Measurements from ENCODE around the gene LPCAT3. TPM values are rescaled to one million over a fixed set of nuclear protein-coding genes. Genes with fewer than 3 reads are reported as not detected.

LPCAT3 gene
- total and polyA plus RNA-seq, 4 donors, result 41.9 to 96.5 (median 77.0) TPM

DNA sequence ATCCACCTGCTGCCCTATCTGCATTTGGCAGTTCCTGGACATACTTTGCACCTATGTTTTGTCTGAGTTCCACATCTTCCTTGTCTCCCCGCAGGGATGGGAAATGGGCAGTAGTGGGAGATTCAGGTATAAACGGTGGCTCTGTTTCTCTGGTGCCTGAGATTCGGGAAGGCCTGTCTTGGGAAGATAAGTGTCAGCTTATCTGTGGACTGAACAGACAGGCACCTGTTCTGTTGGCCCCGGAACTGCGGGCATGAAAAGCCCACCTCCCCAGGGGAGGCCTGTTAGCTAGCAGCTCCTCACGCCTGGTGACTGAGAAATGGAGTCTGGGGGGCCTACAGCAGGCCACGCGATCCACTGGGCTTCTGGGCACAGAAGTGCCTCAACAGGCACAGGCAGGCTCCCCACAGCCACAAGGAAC, 53.7 kb downstream of the LPCAT3 start (continued):
- TF ChIP-seq SP1 (IDR thresholded peaks at IDR 0.05) (no peak), GABPA (IDR thresholded peaks at IDR 0.05 in 1 of 2, conservative IDR thresholded peaks at IDR 0.05 in 1 of 2) (no peak), NR2F2 (IDR thresholded peaks at IDR 0.05) (no peak), TAF1 (conservative IDR thresholded peaks at IDR 0.05) (no peak), JUND (IDR thresholded peaks at IDR 0.05) (no peak), HNF4G (IDR thresholded peaks at IDR 0.05) (no peak)
- TF ChIP-seq, protein P1, sequence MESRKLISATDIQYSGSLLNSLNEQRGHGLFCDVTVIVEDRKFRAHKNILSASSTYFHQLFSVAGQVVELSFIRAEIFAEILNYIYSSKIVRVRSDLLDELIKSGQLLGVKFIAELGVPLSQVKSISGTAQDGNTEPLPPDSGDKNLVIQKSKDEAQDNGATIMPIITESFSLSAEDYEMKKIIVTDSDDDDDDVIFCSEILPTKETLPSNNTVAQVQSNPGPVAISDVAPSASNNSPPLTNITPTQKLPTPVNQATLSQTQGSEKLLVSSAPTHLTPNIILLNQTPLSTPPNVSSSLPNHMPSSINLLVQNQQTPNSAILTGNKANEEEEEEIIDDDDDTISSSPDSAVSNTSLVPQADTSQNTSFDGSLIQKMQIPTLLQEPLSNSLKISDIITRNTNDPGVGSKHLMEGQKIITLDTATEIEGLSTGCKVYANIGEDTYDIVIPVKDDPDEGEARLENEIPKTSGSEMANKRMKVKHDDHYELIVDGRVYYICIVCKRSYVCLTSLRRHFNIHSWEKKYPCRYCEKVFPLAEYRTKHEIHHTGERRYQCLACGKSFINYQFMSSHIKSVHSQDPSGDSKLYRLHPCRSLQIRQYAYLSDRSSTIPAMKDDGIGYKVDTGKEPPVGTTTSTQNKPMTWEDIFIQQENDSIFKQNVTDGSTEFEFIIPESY (IDR thresholded peaks at IDR 0.05), result no peak
- TF ChIP-seq, protein P2, sequence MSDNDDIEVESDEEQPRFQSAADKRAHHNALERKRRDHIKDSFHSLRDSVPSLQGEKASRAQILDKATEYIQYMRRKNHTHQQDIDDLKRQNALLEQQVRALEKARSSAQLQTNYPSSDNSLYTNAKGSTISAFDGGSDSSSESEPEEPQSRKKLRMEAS (IDR thresholded peaks at IDR 0.05), result no peak

DNA sequence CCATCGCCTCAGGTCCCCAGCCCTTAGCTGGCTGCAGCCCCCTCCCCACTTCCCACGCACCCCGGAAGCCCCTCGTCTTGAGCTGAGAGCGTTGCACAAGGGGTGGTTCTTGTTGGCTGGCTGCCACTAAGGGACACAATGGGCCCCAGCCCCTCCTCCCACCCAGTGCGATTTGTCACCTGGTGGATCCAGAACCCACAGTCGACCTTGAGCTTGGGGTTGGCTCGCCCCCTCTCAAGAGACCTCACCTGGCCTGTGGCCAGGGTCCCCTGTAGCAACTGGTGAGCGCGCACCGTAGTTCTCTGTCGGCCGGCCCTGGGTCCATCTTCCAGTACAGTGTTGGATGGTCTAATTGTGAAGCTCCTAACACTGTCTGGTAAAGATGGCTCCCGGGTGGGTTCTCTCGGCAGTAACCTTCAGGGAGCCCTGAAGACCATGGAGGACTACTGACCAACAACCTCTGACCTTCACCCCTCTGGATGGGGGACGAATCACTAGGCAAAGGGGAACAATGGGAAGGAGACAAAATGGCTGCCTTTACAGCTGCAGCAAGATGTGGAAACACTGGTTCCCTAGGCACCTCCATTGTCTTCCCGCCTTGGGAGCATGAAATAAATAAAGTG, 54.4 kb downstream of the LPCAT3 start:
- no peak overlapping the region for H3K4me3 ChIP-seq (ENCODE audit: low read depth in 1 of 3, low read length in 3 of 3)
- peaks cover 13 to 34% (median 28%) of the 10 kb centered on the region in 4 donors for H3K36me3 ChIP-seq (ENCODE audit: control insufficient read depth in 4 of 4, insufficient read depth in 3 of 4, low read depth in 1 of 4, low read length in 3 of 4)
- DNase-seq (ENCODE audit: low spot score), result no peak
- H3K27me3 ChIP-seq (ENCODE audit: control insufficient read depth in 4 of 4, insufficient read depth in 4 of 4, low read length in 3 of 4), result no peaks in the 10 kb centered on the region
- TF ChIP-seq NR2F2 (IDR thresholded peaks at IDR 0.05) (no peak), RXRA (IDR thresholded peaks at IDR 0.05) (no peak), EGR1 (IDR thresholded peaks at IDR 0.05; ENCODE audit: low read depth in 2 of 2) (no peak), HNF4A (conservative IDR thresholded peaks at IDR 0.05) (no peak), TAF1 (conservative IDR thresholded peaks at IDR 0.05) (no peak), RAD21 (IDR thresholded peaks at IDR 0.05) (no peak), GABPA (IDR thresholded peaks at IDR 0.05 in 1 of 2, conservative IDR thresholded peaks at IDR 0.05 in 1 of 2) (no peak), SP1 (IDR thresholded peaks at IDR 0.05) (no peak), FOXA1 (IDR thresholded peaks at IDR 0.05) (no peak), YY1 (IDR thresholded peaks at IDR 0.05) (no peak), JUND (IDR thresholded peaks at IDR 0.05) (no peak), FOXA2 (IDR thresholded peaks at IDR 0.05) (no peak), HNF4G (IDR thresholded peaks at IDR 0.05) (no peak)
- TF ChIP-seq, protein P3, sequence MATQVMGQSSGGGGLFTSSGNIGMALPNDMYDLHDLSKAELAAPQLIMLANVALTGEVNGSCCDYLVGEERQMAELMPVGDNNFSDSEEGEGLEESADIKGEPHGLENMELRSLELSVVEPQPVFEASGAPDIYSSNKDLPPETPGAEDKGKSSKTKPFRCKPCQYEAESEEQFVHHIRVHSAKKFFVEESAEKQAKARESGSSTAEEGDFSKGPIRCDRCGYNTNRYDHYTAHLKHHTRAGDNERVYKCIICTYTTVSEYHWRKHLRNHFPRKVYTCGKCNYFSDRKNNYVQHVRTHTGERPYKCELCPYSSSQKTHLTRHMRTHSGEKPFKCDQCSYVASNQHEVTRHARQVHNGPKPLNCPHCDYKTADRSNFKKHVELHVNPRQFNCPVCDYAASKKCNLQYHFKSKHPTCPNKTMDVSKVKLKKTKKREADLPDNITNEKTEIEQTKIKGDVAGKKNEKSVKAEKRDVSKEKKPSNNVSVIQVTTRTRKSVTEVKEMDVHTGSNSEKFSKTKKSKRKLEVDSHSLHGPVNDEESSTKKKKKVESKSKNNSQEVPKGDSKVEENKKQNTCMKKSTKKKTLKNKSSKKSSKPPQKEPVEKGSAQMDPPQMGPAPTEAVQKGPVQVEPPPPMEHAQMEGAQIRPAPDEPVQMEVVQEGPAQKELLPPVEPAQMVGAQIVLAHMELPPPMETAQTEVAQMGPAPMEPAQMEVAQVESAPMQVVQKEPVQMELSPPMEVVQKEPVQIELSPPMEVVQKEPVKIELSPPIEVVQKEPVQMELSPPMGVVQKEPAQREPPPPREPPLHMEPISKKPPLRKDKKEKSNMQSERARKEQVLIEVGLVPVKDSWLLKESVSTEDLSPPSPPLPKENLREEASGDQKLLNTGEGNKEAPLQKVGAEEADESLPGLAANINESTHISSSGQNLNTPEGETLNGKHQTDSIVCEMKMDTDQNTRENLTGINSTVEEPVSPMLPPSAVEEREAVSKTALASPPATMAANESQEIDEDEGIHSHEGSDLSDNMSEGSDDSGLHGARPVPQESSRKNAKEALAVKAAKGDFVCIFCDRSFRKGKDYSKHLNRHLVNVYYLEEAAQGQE (IDR thresholded peaks at IDR 0.05), result no peak
- TF ChIP-seq, protein P4, sequence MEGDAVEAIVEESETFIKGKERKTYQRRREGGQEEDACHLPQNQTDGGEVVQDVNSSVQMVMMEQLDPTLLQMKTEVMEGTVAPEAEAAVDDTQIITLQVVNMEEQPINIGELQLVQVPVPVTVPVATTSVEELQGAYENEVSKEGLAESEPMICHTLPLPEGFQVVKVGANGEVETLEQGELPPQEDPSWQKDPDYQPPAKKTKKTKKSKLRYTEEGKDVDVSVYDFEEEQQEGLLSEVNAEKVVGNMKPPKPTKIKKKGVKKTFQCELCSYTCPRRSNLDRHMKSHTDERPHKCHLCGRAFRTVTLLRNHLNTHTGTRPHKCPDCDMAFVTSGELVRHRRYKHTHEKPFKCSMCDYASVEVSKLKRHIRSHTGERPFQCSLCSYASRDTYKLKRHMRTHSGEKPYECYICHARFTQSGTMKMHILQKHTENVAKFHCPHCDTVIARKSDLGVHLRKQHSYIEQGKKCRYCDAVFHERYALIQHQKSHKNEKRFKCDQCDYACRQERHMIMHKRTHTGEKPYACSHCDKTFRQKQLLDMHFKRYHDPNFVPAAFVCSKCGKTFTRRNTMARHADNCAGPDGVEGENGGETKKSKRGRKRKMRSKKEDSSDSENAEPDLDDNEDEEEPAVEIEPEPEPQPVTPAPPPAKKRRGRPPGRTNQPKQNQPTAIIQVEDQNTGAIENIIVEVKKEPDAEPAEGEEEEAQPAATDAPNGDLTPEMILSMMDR (IDR thresholded peaks at IDR 0.05; ENCODE audit: low read depth, low read length, missing input control), result no peak
- TF ChIP-seq, protein P1 (IDR thresholded peaks at IDR 0.05), result no peak
- TF ChIP-seq, protein P2 (IDR thresholded peaks at IDR 0.05), result no peak
- TF ChIP-seq, protein P5, sequence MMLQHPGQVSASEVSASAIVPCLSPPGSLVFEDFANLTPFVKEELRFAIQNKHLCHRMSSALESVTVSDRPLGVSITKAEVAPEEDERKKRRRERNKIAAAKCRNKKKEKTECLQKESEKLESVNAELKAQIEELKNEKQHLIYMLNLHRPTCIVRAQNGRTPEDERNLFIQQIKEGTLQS (IDR thresholded peaks at IDR 0.05), result no peak
- no peaks in the 10 kb centered on the region for H3K9me3 ChIP-seq (ENCODE audit: control insufficient read depth in 4 of 4, low read length in 3 of 4)
- no peak overlapping the region for H3K27ac ChIP-seq (ENCODE audit: low read depth in 1 of 2, low read length in 2 of 2)
- WGBS, result 69% methylated on average over 17 of the region's 17 CpGs
- peaks cover 8 to 44% (median 22%) of the 10 kb centered on the region in 4 donors for H3K4me1 ChIP-seq (ENCODE audit: control insufficient read depth in 4 of 4, insufficient read depth in 4 of 4, low read length in 3 of 4)
- H3K9ac ChIP-seq (ENCODE audit: low read depth in 1 of 2, low read length in 2 of 2), result no peak overlapping the region

Data from liver (tissue), 9 donors.